ENCODE results near the gene COQ10B.

- TF ChIP-seq CTCF (conservative IDR thresholded peaks at IDR 0.05; ENCODE audit: low read depth, low read length) = no peak
- TF ChIP-seq SMC3 (IDR thresholded peaks at IDR 0.05; ENCODE audit: low read depth, low read length) = no peak
- TF ChIP-seq RFX5 (IDR thresholded peaks at IDR 0.05; ENCODE audit: low read depth, low read length) = no peak
- TF ChIP-seq CEBPB (IDR thresholded peaks at IDR 0.05; ENCODE audit: low read depth, low read length) = no peak
- no peak for TF ChIP-seq ELK1 (IDR thresholded peaks at IDR 0.05; ENCODE audit: borderline replicate concordance, low read depth, low read length)
- no peak for TF ChIP-seq FOS (IDR thresholded peaks at IDR 0.05; ENCODE audit: low read depth, low read length)
These were observed 2.9 kb upstream of the COQ10B start for GRCh38 chr2:197450465-197450864.

All from IMR-90 (cell line).